HG02852 (cell line): ENCODE results near the gene RPTOR.

Experiments used
- ATAC-seq: cut with Tn5 transposase; IDR thresholded peaks from one replicate; pipeline ENCODE4 v1.9.1; 2021; ENCODE audit warnings: mild to moderate bottlenecking, moderate library complexity; ENCODE audit not compliant: unreplicated experiment

The RPTOR gene

DNA sequence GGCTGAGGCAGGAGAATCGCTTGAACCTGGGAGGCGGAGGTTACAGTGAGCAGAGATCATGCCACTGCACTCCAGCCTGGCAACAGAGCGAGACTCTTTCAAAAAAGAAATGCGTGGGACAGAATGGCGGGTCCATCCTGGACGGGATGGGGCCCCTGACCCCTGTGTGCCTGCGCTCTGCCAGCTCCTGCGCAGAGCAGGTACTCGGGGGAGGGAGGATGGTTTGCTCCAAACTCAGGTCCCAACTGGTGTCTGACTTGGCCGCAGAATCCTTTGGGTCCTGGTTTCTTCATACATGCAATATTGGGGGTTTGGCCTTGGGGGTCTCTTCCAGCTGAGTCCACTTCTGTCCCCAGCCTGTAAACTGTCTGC, 457.4 kb downstream of the RPTOR start:
- ATAC-seq = no peak

GRCh38 chr17:81002409-81003361, 458.0 kb downstream of the RPTOR start:
- no peak for ATAC-seq

- no peak for ATAC-seq
These were observed 459.3 kb downstream of the RPTOR start for GRCh38 chr17:81003711-81004475.

DNA sequence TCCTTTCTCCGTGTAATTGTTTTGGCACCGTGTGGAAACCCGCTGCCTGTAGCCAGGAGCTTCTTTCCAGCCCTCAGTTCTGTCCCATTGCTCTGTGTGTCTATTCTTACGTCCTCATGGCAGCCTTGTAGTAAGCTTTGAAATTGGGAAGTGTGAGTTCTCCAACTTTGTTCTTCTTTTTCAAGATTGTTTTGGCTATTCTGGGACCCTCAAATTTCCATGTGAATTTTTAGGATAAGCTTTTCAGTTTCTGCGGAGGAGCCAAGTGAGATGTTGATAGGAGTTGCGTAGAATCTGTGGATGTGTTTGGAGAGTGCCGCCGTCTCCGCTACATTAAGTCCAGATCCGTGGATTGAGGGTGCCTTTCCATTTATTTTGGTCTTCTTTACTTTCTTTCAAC, 462.3 kb downstream of the RPTOR start:
- no peak for ATAC-seq

DNA sequence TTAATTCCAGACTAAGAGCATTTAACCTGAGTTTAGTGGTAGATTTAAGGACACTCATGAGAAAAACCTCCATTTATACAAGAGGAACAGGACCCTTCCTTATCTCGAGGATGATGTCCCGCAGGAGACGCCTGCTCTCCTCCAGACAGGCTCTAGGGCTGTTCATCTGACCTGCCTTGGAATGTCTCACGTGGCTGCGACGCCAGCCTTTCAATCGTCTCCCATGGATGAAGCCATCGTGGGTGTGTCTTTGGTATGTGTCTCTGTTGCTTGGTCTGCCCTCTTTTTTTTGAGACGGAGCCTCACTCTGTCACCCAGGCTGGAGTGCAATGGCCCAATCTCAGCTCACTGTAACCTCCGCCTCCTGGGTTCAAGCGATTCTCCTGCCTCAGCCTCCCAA, 463.5 kb downstream of the RPTOR start:
- ATAC-seq = no peak

DNA sequence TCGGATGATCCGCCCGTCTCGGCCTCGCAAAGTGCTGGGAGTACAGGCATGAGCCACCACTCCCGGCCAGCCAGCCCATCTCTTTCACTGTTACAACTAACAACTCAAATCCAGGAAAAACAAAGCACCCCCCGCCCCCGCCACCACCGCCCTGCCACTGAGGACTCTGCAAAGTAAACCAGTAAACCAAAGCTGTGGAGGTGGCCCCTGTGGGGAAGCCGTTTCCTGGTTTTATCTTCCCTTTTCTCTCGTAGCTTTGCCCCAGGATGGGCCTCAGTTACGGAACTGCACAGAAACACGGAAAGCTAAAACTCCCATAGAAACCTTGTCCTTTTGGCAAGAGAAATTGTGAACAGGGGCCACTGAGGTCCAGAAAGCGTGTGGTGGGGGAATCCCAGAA, 464.5 kb downstream of the RPTOR start:
- no peak for ATAC-seq

- ATAC-seq = no peak
These were observed 466.3 kb downstream of the RPTOR start for GRCh38 chr17:81010935-81011334.

GRCh38 chr17:81011951-81012350, 467.3 kb downstream of the RPTOR start:
- no peak for ATAC-seq

DNA sequence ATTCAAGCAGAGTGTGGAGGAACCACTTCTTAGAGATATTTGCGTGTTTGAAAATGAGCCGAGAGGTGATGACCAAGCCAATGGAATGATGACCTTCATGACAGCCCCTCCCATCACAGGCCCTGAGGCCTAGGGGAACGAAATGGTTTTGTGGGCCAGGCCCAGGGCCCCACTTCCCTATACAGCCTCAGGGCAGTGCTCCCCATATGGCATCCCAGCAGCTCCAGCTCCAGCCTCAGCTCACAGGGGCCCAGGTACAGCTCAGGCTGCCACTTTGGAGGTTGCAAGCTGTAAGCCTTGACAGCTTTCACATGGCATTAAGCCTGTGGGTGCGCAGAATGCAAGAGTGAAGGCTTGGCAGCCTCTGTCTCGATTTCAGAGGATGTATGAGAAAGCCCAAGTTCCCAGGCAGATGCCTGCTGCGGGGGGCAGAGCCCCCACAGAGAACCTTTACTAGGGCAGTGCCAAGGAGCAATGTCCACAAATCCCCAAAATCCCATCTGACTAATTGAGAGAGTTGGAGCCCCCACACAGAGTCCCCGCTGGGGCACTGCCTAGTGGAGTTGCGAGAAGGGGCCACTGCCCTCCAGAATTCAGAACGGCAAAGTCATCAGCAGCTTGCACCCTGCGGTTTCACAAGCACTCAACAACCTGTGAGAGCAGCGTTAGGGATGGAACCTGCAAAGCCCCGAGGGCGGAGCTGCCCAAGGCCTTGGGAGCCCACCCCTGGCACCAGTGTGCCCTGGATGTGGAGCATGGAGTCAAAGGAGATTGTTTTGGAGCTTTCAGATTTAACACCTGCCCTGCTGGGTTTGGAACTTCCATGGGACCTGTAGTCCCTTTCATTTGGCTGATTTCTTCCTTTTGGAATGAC, 468.2 kb downstream of the RPTOR start:
- ATAC-seq = no peak

- no peak for ATAC-seq
These were observed 469.0 kb downstream of the RPTOR start for GRCh38 chr17:81013642-81014041.

DNA sequence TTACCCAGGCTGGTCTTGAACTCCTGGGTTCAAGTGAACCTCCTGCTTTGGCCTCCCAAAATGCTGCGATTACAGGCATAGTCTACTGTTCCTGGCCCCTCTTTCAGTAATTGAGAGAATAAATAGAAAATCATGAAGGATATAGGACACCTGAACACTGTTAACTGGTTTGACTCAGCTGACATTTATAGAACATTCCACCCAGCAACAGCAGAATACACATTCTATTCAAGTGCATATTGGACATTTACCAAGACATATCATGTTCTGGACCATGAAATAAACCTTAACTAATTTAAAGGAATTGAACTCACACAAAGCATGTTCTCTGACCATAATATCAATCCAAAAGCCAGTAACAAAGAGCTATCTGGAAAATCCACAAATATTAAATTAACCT, 470.5 kb downstream of the RPTOR start:
- ATAC-seq = no peak
